ENCODE data around the gene TDRD9.

Gene TDRD9

DNA sequence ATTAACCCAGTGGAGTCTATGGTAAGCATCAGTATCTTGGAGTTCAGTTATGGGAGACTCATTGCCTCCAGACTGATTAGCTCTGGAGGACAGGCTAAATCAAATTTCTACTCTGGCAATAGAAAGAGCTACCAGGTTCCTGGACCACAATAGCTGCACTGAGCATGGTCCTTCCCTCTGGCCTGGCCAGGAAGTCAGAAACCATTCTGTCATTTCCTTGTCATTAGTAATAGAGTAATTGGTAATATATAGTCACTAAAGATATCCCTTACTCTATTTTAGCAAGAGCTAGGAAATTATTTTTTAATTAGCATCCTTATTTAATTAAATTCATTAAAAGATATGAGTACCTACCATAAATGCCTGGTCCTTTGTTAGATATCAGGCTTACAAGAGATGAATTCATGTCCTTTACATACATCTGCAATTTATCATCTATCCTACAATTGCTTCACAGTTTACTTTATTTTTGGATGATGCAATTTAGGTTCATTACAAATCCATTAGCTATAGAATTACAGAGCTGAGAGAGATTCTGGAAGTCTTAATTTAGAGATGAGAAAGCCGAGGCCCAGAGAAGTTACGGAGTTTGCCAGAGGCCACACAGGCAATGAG, 23.7 kb upstream of the TDRD9 start:
- no peak overlapping the region for H3K27ac ChIP-seq
- H3K36me3 ChIP-seq, result no peaks in the 10 kb centered on the region
- TF ChIP-seq, protein P1, sequence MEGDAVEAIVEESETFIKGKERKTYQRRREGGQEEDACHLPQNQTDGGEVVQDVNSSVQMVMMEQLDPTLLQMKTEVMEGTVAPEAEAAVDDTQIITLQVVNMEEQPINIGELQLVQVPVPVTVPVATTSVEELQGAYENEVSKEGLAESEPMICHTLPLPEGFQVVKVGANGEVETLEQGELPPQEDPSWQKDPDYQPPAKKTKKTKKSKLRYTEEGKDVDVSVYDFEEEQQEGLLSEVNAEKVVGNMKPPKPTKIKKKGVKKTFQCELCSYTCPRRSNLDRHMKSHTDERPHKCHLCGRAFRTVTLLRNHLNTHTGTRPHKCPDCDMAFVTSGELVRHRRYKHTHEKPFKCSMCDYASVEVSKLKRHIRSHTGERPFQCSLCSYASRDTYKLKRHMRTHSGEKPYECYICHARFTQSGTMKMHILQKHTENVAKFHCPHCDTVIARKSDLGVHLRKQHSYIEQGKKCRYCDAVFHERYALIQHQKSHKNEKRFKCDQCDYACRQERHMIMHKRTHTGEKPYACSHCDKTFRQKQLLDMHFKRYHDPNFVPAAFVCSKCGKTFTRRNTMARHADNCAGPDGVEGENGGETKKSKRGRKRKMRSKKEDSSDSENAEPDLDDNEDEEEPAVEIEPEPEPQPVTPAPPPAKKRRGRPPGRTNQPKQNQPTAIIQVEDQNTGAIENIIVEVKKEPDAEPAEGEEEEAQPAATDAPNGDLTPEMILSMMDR (IDR thresholded peaks at IDR 0.05; ENCODE audit: low read depth, low read length), result no peak
- DNase-seq, result no peak
- no peaks in the 10 kb centered on the region for H3K9me3 ChIP-seq (ENCODE audit: severe bottlenecking)
- no peaks in the 10 kb centered on the region for H3K27me3 ChIP-seq (ENCODE audit: insufficient read depth, low read depth, severe bottlenecking)
- H3K4me3 ChIP-seq (ENCODE audit: low read depth, low read length), result no peak overlapping the region

DNA sequence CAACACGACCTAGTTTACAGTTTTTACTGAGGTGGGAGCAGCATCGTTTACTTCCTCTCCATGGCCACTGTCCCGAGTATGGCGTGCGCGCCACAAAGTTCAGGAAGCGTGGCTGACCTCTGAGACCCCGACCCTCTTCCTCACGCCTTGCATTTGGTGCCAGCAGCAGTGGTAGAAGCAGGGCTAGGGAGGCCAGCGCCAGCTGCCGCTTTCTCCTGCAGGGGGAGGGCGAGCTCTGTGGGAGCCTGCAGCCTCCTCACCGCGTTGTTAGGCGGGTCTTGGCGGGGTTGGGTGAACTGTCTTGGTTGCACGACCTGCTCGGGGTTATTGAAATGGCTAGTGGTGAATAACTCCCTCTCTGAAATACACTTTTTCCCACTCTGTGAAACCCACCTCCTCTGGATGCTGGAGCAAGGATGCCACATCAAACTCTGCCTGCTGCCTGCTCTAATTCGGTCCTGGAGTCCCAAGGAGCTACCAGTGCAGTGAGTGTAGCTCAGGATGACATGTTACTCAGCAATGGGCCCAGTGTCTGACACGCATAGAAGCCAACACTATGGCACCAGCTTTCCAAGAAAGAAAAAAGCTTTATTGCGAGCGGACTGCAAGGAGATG, 22.3 kb upstream of the TDRD9 start:
- H3K36me3 ChIP-seq, result no peaks in the 10 kb centered on the region
- no peaks in the 10 kb centered on the region for H3K9me3 ChIP-seq (ENCODE audit: severe bottlenecking)
- no peaks in the 10 kb centered on the region for H3K27me3 ChIP-seq (ENCODE audit: insufficient read depth, low read depth, severe bottlenecking)
- DNase-seq, result no peak
- TF ChIP-seq, protein P1 (IDR thresholded peaks at IDR 0.05; ENCODE audit: low read depth, low read length), result peak; percentile 27; the same call in 1 of the 2 replicates
- no peak overlapping the region for H3K27ac ChIP-seq
- H3K4me3 ChIP-seq (ENCODE audit: low read depth, low read length), result no peak overlapping the region

DNA sequence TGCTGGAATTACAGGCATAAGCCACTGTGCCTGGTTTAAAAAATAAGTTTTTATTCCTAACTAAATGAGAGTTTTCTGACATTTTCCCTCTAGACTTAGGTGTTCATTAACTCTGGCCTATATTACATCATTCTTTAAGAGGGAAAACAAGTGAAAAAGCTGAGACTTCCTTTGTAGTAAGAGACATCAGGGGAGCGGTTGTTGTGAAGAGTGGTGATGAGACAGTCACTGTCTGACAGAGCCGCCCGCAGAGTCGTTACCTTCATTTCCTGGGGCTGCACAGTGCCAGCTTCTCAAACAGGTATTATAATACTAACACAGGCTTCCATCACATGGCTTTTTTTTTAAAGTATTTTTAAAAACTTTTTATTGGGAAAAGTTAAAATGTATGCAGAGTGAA, 19.7 kb upstream of the TDRD9 start:
- Histone ChIP-seq H3K36me3 (peaks cover 14% of the 10 kb centered on the region), H3K4me3 (ENCODE audit: low read depth, low read length) (no peak overlapping the region), H3K27me3 (ENCODE audit: insufficient read depth, low read depth, severe bottlenecking) (no peaks in the 10 kb centered on the region), H3K9me3 (ENCODE audit: severe bottlenecking) (no peaks in the 10 kb centered on the region), H3K27ac (no peak overlapping the region)
- no peak for DNase-seq
- TF ChIP-seq, protein P1 (IDR thresholded peaks at IDR 0.05; ENCODE audit: low read depth, low read length), result no peak

DNA sequence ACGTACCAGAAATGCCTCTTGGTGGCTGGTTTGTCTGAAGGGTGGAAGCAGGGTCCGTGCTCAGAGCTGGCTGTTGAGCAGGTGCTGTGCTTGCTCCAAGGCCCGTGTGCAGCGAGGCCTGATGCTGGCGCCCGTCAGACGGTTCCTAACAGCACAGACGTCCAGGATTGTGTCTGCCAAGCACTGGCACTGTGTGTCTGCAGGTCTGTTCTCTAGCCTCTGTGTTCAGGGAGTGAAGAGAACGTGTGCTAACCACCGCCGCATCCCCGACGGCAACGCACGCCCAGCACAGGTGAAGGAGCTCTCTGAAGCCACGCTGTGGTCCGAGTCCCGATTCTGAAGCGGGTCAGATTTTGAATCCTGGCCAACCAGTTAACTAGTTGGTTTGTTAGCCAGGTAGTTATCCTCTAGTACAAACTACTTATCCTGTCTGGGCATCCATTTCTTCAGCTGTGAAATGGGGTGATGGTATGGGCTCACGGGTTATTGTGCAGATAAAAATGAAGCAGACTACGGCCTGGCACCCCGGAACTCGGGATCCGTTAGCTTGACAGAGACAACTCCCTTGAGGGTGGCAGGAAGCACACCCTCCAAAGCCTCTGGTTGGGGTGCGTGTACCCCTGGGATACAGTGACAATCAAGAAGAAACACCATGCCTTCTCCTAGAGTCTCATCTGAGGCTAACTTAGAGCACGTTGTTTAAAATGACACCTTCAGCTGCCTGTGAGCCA, 18.6 kb upstream of the TDRD9 start:
- TF ChIP-seq, protein P1 (IDR thresholded peaks at IDR 0.05; ENCODE audit: low read depth, low read length), result no peak
- no peak for DNase-seq
- Histone ChIP-seq H3K4me3 (ENCODE audit: low read depth, low read length) (no peak overlapping the region), H3K9me3 (ENCODE audit: severe bottlenecking) (no peaks in the 10 kb centered on the region), H3K27ac (no peak overlapping the region), H3K27me3 (ENCODE audit: insufficient read depth, low read depth, severe bottlenecking) (no peaks in the 10 kb centered on the region), H3K36me3 (peaks cover 22% of the 10 kb centered on the region)

DNA sequence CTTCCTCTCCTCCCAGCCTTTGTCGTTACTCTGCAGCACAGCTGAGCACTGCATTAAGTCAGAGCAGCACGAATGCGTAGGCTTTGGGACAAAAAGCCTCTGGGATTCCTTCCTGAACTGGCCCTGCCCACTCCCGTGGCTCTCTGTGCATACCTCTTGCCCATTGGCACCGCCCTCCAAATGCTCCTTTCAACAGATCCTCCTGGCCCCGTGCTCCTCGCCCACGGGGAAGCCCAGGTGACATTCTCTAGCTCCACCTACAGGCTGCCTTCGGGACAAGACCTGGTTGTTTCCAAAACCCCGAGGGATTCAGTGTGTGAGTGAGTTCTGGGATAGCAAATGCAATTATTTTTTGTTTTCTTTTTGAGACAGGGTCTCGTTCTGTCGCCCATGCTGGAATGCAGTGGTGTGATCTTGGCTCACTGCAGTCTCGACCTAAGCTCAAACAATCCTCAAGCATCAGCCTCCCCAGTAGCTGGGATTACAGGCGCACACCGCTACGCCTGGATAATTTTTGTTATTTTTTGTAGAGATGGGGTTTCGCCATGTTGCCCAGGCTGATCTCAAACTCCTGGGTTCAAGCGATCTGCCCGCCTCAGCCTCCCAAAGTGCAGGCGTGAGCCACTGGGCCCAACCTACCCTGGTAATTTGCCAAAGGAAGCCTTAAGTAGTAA, 17.9 kb upstream of the TDRD9 start:
- Histone ChIP-seq H3K27me3 (ENCODE audit: insufficient read depth, low read depth, severe bottlenecking) (no peaks in the 10 kb centered on the region), H3K4me3 (ENCODE audit: low read depth, low read length) (no peak overlapping the region), H3K9me3 (ENCODE audit: severe bottlenecking) (no peaks in the 10 kb centered on the region), H3K36me3 (peaks cover 26% of the 10 kb centered on the region), H3K27ac (no peak overlapping the region)
- TF ChIP-seq, protein P1 (IDR thresholded peaks at IDR 0.05; ENCODE audit: low read depth, low read length), result peak; percentile 83
- peak; percentile 81 for DNase-seq

All from WERI-Rb-1 (cell line).